Liver (tissue), 3 donors: ENCODE results near the gene UBE2D2.
"Not testable (repeated sequence)": the region's sequence is repeated elsewhere in the genome, so short reads cannot be mapped to it uniquely, and the experiment has no call there.

Source experiments
- CTCF ChIP-seq: fragments of 150-350 bp; IDR thresholded peaks from 2 replicates; pipeline ENCODE4 v1.5.1; 2017; ENCODE audit warnings: improper control_type of control experiment, low read depth, low read length; ENCODE audit not compliant: missing input control
- EGR1 ChIP-seq, 2 donors: IDR thresholded peaks; 2 replicates each; pipeline ENCODE4 v1.6.1; 2016 to 2018; ENCODE audit warnings: antibody characterized with exemption in 2 of 2, low read depth in 2 of 2
- FOXA2 ChIP-seq: IDR thresholded peaks from 2 replicates; pipeline ENCODE4 v1.6.1; 2016; ENCODE audit warnings: antibody characterized with exemption
- GABPA ChIP-seq, 2 donors: IDR thresholded peaks in 1 of 2; conservative IDR thresholded peaks in 1 of 2; 2 replicates each; pipeline ENCODE4 v1.6.1; 2016; ENCODE audit warnings: antibody characterized with exemption in 2 of 2, mild to moderate bottlenecking in 1 of 2, moderate library complexity in 1 of 2
- REST ChIP-seq: IDR thresholded peaks from 2 replicates; pipeline ENCODE4 v1.6.1; 2016; ENCODE audit warnings: antibody characterized with exemption, mild to moderate bottlenecking
- donor health status: healthy.
- donor health status: healthy.

- TF ChIP-seq REST; FOXA2; CTCF; EGR1 (IDR thresholded peaks at IDR 0.05; ENCODE audit: low read depth in 2 of 2); GABPA (IDR thresholded peaks at IDR 0.05 in 1 of 2, conservative IDR thresholded peaks at IDR 0.05 in 1 of 2): not testable (repeated sequence)
These were observed 35.4 kb upstream of the UBE2D2 start for GRCh38 chr5:139525586-139526308.
